Fibroblast of the conjunctiva (primary cell): Measurements from ENCODE around the gene SFXN1.

Experiments used
- DNase-seq: peaks from one replicate; pipeline ENCODE4 v3.0.0-alpha.2; 2010; ENCODE audit warnings: low read depth

The SFXN1 gene

GRCh38 chr5:175576096-175576495 lies 97.7 kb downstream of the SFXN1 start:
- no peak for DNase-seq

- DNase-seq, result no peak
Measured at GRCh38 chr5:175576591-175576990, 98.2 kb downstream of the SFXN1 start.
